Measurements from ENCODE around the gene FIGNL2.
"Not testable (repeated sequence)": the region's sequence is repeated elsewhere in the genome, so short reads cannot be mapped to it uniquely, and the experiment has no call there.

Gene FIGNL2

GRCh38 chr12:51833448-51834227 lies 14.9 kb downstream of the FIGNL2 start:
- DNase-seq = no peak

- DNase-seq = no peak
Measured at GRCh38 chr12:51832354-51833107, 16.0 kb downstream of the FIGNL2 start.

GRCh38 chr12:51831817-51832216 lies 16.7 kb downstream of the FIGNL2 start:
- DNase-seq = not testable (repeated sequence)

- no peak for DNase-seq
Measured at GRCh38 chr12:51829641-51830040, 18.9 kb downstream of the FIGNL2 start.

GRCh38 chr12:51829011-51829481 lies 19.5 kb downstream of the FIGNL2 start:
- no peak for DNase-seq

- peak; percentile 82 for DNase-seq
Measured at GRCh38 chr12:51827925-51828818, 20.3 kb downstream of the FIGNL2 start.

- DNase-seq = no peak
Measured at GRCh38 chr12:51826881-51827280, 21.6 kb downstream of the FIGNL2 start.

- DNase-seq = no peak
Measured at GRCh38 chr12:51825216-51825615, 23.3 kb downstream of the FIGNL2 start.

DNA sequence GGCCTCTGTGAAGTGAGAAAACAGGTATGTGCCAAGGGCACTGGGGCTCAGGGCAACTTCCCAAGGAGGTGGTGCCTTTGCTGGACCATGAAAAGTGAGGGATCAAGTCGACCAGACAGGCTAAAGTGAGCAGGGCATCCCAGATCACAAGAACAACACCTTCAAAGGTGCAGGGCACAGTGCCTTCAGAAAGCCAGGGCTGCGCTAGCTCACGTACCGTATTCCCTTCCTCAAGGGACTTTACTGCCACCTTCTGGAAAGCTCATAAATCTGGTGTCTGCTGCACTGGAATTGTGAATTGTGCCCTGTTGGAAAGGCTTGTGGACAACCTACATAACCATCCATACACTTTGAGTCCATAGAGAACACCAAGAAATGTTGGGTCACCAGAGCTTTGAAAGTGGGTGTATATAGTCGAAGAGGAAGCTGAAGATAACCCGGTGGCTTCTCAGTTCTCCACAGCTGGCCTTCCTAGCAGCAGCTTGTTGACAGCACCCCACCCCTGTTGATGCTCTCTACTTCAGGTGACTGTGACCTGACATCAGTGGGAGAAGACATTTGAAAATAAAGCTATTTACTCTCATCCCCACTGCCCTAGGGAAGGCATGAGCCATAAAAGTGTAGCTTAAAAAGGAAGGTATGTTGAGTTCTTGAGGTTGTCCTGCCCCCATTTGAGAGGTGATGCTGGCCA lies 24.5 kb downstream of the FIGNL2 start:
- DNase-seq = peak; percentile 37

DNA sequence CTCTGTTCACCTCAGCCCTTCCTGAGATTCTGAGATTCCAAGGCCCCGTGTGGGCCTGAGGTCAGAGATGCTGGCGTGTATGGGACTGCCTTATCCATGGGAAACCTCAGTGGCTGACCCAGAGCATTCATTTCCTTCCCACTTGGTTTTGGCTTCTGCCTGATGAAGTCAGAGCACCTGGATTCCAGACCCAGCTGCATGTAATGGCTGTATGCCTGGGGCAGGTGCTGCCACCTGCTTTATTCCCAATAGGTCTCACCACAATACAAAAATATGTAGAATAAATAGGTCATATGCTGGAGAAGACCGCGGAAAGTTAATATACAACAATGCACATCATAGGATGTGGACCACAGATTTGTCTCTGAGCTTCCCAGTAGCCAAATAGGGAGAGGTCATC lies 25.6 kb downstream of the FIGNL2 start:
- no peak for DNase-seq

GRCh38 chr12:51822261-51822616 lies 26.3 kb downstream of the FIGNL2 start:
- DNase-seq = no peak

DNA sequence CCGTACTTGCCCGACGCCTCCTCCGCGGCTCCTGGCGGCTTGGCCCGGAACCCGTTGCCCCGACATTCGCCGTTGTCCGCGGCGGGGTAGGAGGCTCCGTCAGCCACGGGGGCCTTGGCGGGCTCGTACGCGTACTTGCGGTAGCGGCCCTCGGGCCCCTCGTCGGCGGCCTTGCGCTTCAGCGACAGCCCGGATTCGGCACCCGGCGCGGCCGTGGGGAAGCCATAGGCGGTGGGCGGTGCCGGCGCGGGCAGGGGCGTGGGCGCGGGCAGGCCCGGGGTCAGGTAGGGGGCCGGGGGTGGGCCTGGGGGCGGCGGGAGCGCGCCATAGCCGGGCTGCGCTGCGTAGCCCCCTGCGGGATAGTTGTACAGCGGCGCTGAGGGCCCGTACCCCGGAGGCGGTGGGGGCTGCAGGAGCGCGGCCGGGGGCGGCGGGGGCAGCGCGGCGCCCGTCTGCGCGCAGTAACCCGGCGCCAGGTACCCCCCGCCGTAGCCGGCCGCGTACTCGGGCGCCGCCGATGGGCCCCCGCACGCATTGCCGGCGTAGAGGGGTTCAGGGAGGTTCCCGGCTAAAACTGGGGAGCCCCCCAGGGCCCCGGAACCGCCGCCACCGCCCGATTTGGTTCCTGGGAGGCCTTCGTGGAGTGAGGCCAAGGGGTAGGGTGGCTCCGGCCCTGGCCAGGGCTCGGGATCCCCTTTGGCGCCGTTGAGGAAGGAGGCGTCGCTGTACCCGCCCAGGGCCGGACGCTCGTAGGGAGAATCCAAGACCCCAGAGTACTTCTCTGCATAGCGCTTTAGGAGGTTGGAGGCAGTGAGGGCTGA lies 26.9 kb downstream of the FIGNL2 start:
- DNase-seq = peak; percentile 46

- DNase-seq = peak; percentile 87
Measured at GRCh38 chr12:51820526-51821439, 27.7 kb downstream of the FIGNL2 start.

DNA sequence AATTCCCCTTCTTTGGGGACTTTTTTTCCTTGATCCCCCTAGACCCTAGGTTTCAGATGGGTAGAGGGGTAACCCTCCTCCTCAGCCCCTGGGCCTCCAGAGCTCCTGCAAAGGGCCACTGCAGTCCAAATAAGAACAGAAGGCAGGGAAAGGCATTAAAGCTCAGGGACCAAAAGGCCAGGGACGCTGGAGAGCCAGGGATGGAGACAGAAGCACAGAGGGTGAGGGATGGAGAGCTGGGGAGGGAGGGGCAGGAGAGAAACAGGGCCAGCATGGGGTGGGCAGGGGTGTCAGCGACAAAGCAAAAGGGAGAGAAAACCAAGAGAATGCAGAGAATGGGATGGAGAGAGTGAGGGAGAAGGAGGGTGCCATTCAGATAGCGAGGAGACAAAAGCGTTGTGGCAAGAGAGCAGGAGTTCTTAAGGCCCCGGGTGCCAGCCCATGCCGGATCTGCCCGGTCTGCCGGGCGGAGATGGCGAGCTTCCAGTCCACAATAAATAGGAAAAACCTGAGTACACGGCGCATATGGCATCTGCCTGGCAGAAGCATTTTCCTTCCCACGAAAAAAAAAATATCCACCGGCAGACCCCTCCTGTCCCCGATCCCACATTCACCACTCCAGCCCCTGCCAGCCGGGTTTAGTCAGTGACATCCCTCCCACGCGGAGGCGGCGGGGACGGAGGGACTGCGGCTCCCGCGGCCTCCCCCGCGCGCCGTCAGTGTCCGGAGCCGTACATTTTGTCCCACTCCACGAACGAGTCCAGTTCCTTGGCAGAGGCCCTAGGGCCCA lies 28.6 kb downstream of the FIGNL2 start:
- DNase-seq = no peak

GRCh38 chr12:51818566-51819300 lies 29.8 kb downstream of the FIGNL2 start:
- no peak for DNase-seq

- DNase-seq = no peak
Measured at GRCh38 chr12:51818086-51818485, 30.4 kb downstream of the FIGNL2 start.

- DNase-seq = no peak
Measured at GRCh38 chr12:51817027-51817953, 31.2 kb downstream of the FIGNL2 start.

- no peak for DNase-seq
Measured at GRCh38 chr12:51815571-51815970, 32.9 kb downstream of the FIGNL2 start.
